Skeletal muscle satellite cell (primary cell): ENCODE results near the gene LRIG3.

Experiments used
- H3K27me3 ChIP-seq: 2 replicates; pipeline ENCODE4 v1.7.0; 2013; ENCODE audit warnings: low read length; ENCODE audit not compliant: control insufficient read depth, insufficient read depth
- H3K36me3 ChIP-seq: 2 replicates; pipeline ENCODE4 v1.7.0; 2013; ENCODE audit warnings: mild to moderate bottlenecking, control low read depth, low read length; ENCODE audit not compliant: insufficient read depth
- H3K4me1 ChIP-seq: 2 replicates; pipeline ENCODE4 v1.7.0; 2013; ENCODE audit warnings: low read length; ENCODE audit not compliant: control insufficient read depth, insufficient read depth
- H3K4me2 ChIP-seq: 2 replicates; pipeline ENCODE4 v1.7.0; 2013; ENCODE audit warnings: mild to moderate bottlenecking, low read length
- H3K4me3 ChIP-seq: 2 replicates; pipeline ENCODE4 v1.7.0; 2013; ENCODE audit warnings: low read length
- H3K9ac ChIP-seq: 2 replicates; pipeline ENCODE4 v1.7.0; 2013; ENCODE audit warnings: mild to moderate bottlenecking, low read depth, low read length, moderate library complexity
- H3K9me3 ChIP-seq: replicated peaks from 2 replicates; pipeline ENCODE4 v1.7.0; 2013; ENCODE audit warnings: mild to moderate bottlenecking, control low read depth, low read length

The LRIG3 gene

GRCh38 chr12:58895053-58895452 lies 25.3 kb downstream of the LRIG3 start:
- Histone ChIP-seq H3K4me2 (no peak overlapping the region), H3K4me1 (peaks cover 3% of the 10 kb centered on the region), H3K4me3 (no peak overlapping the region), H3K9ac (no peak overlapping the region), H3K9me3 (no peaks in the 10 kb centered on the region), H3K27me3 (no peaks in the 10 kb centered on the region), H3K36me3 (peaks cover 12% of the 10 kb centered on the region)

GRCh38 chr12:58894040-58894439 lies 26.3 kb downstream of the LRIG3 start:
- Histone ChIP-seq H3K9ac (no peak overlapping the region), H3K4me2 (no peak overlapping the region), H3K4me1 (peaks cover 3% of the 10 kb centered on the region), H3K4me3 (no peak overlapping the region), H3K9me3 (no peaks in the 10 kb centered on the region), H3K27me3 (no peaks in the 10 kb centered on the region), H3K36me3 (peaks cover 18% of the 10 kb centered on the region)

GRCh38 chr12:58893495-58893894 lies 26.8 kb downstream of the LRIG3 start:
- no peak overlapping the region for H3K9ac ChIP-seq
- H3K4me2 ChIP-seq: no peak overlapping the region
- no peaks in the 10 kb centered on the region for H3K9me3 ChIP-seq
- peaks cover 23% of the 10 kb centered on the region for H3K36me3 ChIP-seq
- no peaks in the 10 kb centered on the region for H3K27me3 ChIP-seq
- H3K4me1 ChIP-seq: peaks cover 3% of the 10 kb centered on the region
- H3K4me3 ChIP-seq: no peak overlapping the region

- Histone ChIP-seq H3K4me3 (no peak overlapping the region), H3K27me3 (no peaks in the 10 kb centered on the region), H3K36me3 (peaks cover 56% of the 10 kb centered on the region), H3K9ac (no peak overlapping the region), H3K4me1 (peaks cover 3% of the 10 kb centered on the region), H3K9me3 (no peaks in the 10 kb centered on the region), H3K4me2 (no peak overlapping the region)
These were observed 30.7 kb downstream of the LRIG3 start for GRCh38 chr12:58889557-58889956.

GRCh38 chr12:58888131-58888783 lies 32.0 kb downstream of the LRIG3 start:
- Histone ChIP-seq H3K9me3 (no peaks in the 10 kb centered on the region), H3K36me3 (peaks cover 66% of the 10 kb centered on the region), H3K4me3 (no peak overlapping the region), H3K27me3 (no peaks in the 10 kb centered on the region), H3K4me1 (no peaks in the 10 kb centered on the region), H3K9ac (no peak overlapping the region), H3K4me2 (no peak overlapping the region)

GRCh38 chr12:58887068-58887467 lies 33.2 kb downstream of the LRIG3 start:
- Histone ChIP-seq H3K4me3 (no peak overlapping the region), H3K4me2 (no peak overlapping the region), H3K36me3 (peaks cover 76% of the 10 kb centered on the region), H3K27me3 (no peaks in the 10 kb centered on the region), H3K9me3 (no peaks in the 10 kb centered on the region), H3K9ac (no peak overlapping the region), H3K4me1 (no peaks in the 10 kb centered on the region)

- Histone ChIP-seq H3K36me3 (peaks cover 77% of the 10 kb centered on the region), H3K9ac (no peak overlapping the region), H3K4me2 (no peak overlapping the region), H3K4me3 (no peak overlapping the region), H3K4me1 (no peaks in the 10 kb centered on the region), H3K27me3 (no peaks in the 10 kb centered on the region), H3K9me3 (no peaks in the 10 kb centered on the region)
These were observed 33.8 kb downstream of the LRIG3 start for GRCh38 chr12:58886474-58886873.

- no peak overlapping the region for H3K4me2 ChIP-seq
- H3K36me3 ChIP-seq: peaks cover 84% of the 10 kb centered on the region
- no peaks in the 10 kb centered on the region for H3K27me3 ChIP-seq
These were observed 35.4 kb downstream of the LRIG3 start for GRCh38 chr12:58884916-58885315.

GRCh38 chr12:58883576-58884334 lies 36.5 kb downstream of the LRIG3 start:
- Histone ChIP-seq H3K4me3 (no peak overlapping the region), H3K4me1 (no peaks in the 10 kb centered on the region), H3K36me3 (peaks cover 83% of the 10 kb centered on the region), H3K27me3 (no peaks in the 10 kb centered on the region), H3K9ac (no peak overlapping the region), H3K4me2 (no peak overlapping the region), H3K9me3 (no peaks in the 10 kb centered on the region)

More at GRCh38 chr12:58884916-58885315, 35.4 kb downstream of the LRIG3 start:
- no peak overlapping the region for H3K9ac ChIP-seq
- no peaks in the 10 kb centered on the region for H3K4me1 ChIP-seq
- no peaks in the 10 kb centered on the region for H3K9me3 ChIP-seq
- H3K4me3 ChIP-seq: no peak overlapping the region

- Histone ChIP-seq H3K9me3 (no peaks in the 10 kb centered on the region), H3K4me1 (no peaks in the 10 kb centered on the region), H3K9ac (no peak overlapping the region), H3K27me3 (no peaks in the 10 kb centered on the region), H3K4me2 (no peak overlapping the region), H3K4me3 (no peak overlapping the region), H3K36me3 (peaks cover 82% of the 10 kb centered on the region)
These were observed 37.5 kb downstream of the LRIG3 start for GRCh38 chr12:58882826-58883225.

- peaks cover 7% of the 10 kb centered on the region for H3K4me1 ChIP-seq
- H3K4me2 ChIP-seq: no peak overlapping the region
- H3K9ac ChIP-seq: no peak overlapping the region
- H3K27me3 ChIP-seq: no peaks in the 10 kb centered on the region
- peaks cover 76% of the 10 kb centered on the region for H3K36me3 ChIP-seq
- H3K9me3 ChIP-seq: no peaks in the 10 kb centered on the region
- no peak overlapping the region for H3K4me3 ChIP-seq
These were observed 38.5 kb downstream of the LRIG3 start for GRCh38 chr12:58881816-58882215.

GRCh38 chr12:58880639-58881038 lies 39.7 kb downstream of the LRIG3 start:
- Histone ChIP-seq H3K4me3 (no peak overlapping the region), H3K27me3 (no peaks in the 10 kb centered on the region), H3K36me3 (peaks cover 76% of the 10 kb centered on the region), H3K4me1 (peaks cover 11% of the 10 kb centered on the region), H3K9ac (no peak overlapping the region), H3K4me2 (no peak overlapping the region), H3K9me3 (no peaks in the 10 kb centered on the region)
